Keratinocyte (primary cell): ENCODE results near the gene PRRC2C. TPM values are rescaled to one million over a fixed set of nuclear protein-coding genes. Genes with fewer than 3 reads are reported as not detected.

Experiments
- DNase-seq: peaks from one replicate; pipeline ENCODE4 v3.0.0-alpha.2; 2011; ENCODE audit warnings: low read depth, missing footprints, low spot score
- FAIRE-seq: peaks from 2 replicates; lab custom pipeline; 2011; peaks lifted over from hg19 to GRCh38; lab: Jason Lieb, UNC
- H2AFZ ChIP-seq: 2 replicates; pipeline ENCODE4 v1.6.0; 2012; ENCODE audit warnings: low read length, control low read depth, inconsistent platforms; ENCODE audit not compliant: control insufficient read depth
- H3K27ac ChIP-seq: 2 replicates; pipeline ENCODE4 v1.5.1; 2011; ENCODE audit warnings: low read length; ENCODE audit not compliant: control insufficient read depth, insufficient read depth
- H3K27me3 ChIP-seq: 3 replicates; pipeline ENCODE4 v1.6.0; 2011; ENCODE audit warnings: low read length; ENCODE audit not compliant: control insufficient read depth, insufficient read depth; ENCODE audit errors: extremely low read depth
- H3K36me3 ChIP-seq, 2 experiments: 2 replicates in 1 of 2; 3 replicates in 1 of 2; pipeline ENCODE4 v1.5.1; 2011; ENCODE audit warnings: low read length in 2 of 2, mild to moderate bottlenecking in 1 of 2; ENCODE audit not compliant: control insufficient read depth in 2 of 2, insufficient read depth in 2 of 2; ENCODE audit errors: extremely low read depth in 1 of 2
- H3K4me1 ChIP-seq: 3 replicates; pipeline ENCODE4 v1.5.1; 2011; ENCODE audit warnings: low read length; ENCODE audit not compliant: control insufficient read depth, insufficient read depth; ENCODE audit errors: extremely low read depth
- H3K4me2 ChIP-seq: 3 replicates; pipeline ENCODE4 v1.6.0; 2011; ENCODE audit warnings: low read depth, low read length; ENCODE audit not compliant: control insufficient read depth, insufficient read depth; ENCODE audit errors: extremely low read depth
- H3K4me3 ChIP-seq, 3 experiments: fragments of 200-600 bp in 1 of 3; sonication (generic) in 1 of 3; 2 replicates in 2 of 3; 3 replicates in 1 of 3; pipeline ENCODE4 v1.5.1; 2011 to 2016; ENCODE audit warnings: low read length in 3 of 3, mild to moderate bottlenecking in 3 of 3, control low read depth in 2 of 3, inconsistent platforms in 1 of 3, low read depth in 1 of 3, mixed read lengths in 1 of 3, mixed run types in 1 of 3, moderate library complexity in 1 of 3; ENCODE audit not compliant: control insufficient read depth in 2 of 3, insufficient read depth in 2 of 3; ENCODE audit errors: extremely low read depth in 1 of 3
- H3K79me2 ChIP-seq: 2 replicates; pipeline ENCODE4 v1.6.0; 2012; ENCODE audit warnings: low read length; ENCODE audit not compliant: control insufficient read depth, insufficient read depth
- H3K9ac ChIP-seq: 3 replicates; pipeline ENCODE4 v1.6.0; 2011; ENCODE audit warnings: low read length; ENCODE audit not compliant: control insufficient read depth, insufficient read depth; ENCODE audit errors: extremely low read depth
- H3K9me1 ChIP-seq: 3 replicates; pipeline ENCODE4 v1.6.0; 2011; ENCODE audit warnings: low read length; ENCODE audit not compliant: control insufficient read depth, insufficient read depth; ENCODE audit errors: extremely low read depth
- H3K9me3 ChIP-seq: 2 replicates; pipeline ENCODE4 v1.5.1; 2012; ENCODE audit warnings: low read depth, low read length; ENCODE audit not compliant: control insufficient read depth
- H4K20me1 ChIP-seq: 3 replicates; pipeline ENCODE4 v1.6.0; 2011; ENCODE audit warnings: low read length; ENCODE audit not compliant: control insufficient read depth, insufficient read depth; ENCODE audit errors: extremely low read depth
- EZH2 ChIP-seq: IDR thresholded peaks from one replicate; pipeline ENCODE4 v1.6.1; 2012; ENCODE audit warnings: inconsistent platforms, mild to moderate bottlenecking, low read length, moderate library complexity
- dilution Hi-C: fragments of 300-500 bp; cut with MboI; formaldehyde crosslinking; loops from one replicate; pipeline ENCODE4 v1.7.0; 2020; ENCODE audit warnings: low sequenced_read_pairs; ENCODE audit not compliant: extremely low pct_ligation_motif_present
- polyA plus RNA-seq, 5 experiments: library from polyadenylated mRNA; depleted of rRNA in 3 of 5; stranded (reverse) in 3 of 5; stranded (forward) in 1 of 5; unstranded in 1 of 5; fragments of >200 nt; gene quantifications; 1 replicate in 1 of 5; 2 replicates in 3 of 5; 3 replicates in 1 of 5; pipeline versions ENCODE4 v1.2.1 to v1.2.3, GENCODE V29; 2011 to 2012; ENCODE audit warnings: missing spikeins in 2 of 5, low read depth in 1 of 5, low replicate concordance in 1 of 5
- TF ChIP-seq, protein P1 (sequence below), 3 experiments: IDR thresholded peaks in 1 of 3; conservative IDR thresholded peaks in 1 of 3; optimal IDR thresholded peaks in 1 of 3; 2 replicates in 2 of 3; 3 replicates in 1 of 3; pipeline versions ENCODE3 to v1.5.1; 2011; ENCODE audit warnings: low read length in 3 of 3, mild to moderate bottlenecking in 3 of 3, moderate library complexity in 2 of 3, control low read depth in 1 of 3, inconsistent platforms in 1 of 3; ENCODE audit not compliant: insufficient read depth in 2 of 3; ENCODE audit errors: extremely low read depth in 1 of 3

Gene PRRC2C
- polyA plus RNA-seq, 1 donor (not counting 4 experiments of a cell fraction or from before 2014, with no cell fraction given): 88.6 TPM

- Histone ChIP-seq H4K20me1 (peaks cover 59% of the 10 kb centered on the region), H3K4me3 (no peak overlapping the region), H3K4me1 (no peaks in the 10 kb centered on the region), H3K9ac (no peak overlapping the region), H3K27me3 (no peaks in the 10 kb centered on the region), H3K79me2 (peaks cover 100% of the 10 kb centered on the region), H3K27ac (no peak overlapping the region), H3K36me3 (peaks cover 3% of the 10 kb centered on the region in 2 experiments), H2AFZ (no peak overlapping the region), H3K4me2 (no peak overlapping the region), H3K9me3 (no peaks in the 10 kb centered on the region), H3K9me1 (peaks cover 6% of the 10 kb centered on the region)
- dilution Hi-C loops: no loop called here
- FAIRE-seq (no peak), DNase-seq (no peak)
- no peak for TF ChIP-seq EZH2
- TF ChIP-seq, protein P1, sequence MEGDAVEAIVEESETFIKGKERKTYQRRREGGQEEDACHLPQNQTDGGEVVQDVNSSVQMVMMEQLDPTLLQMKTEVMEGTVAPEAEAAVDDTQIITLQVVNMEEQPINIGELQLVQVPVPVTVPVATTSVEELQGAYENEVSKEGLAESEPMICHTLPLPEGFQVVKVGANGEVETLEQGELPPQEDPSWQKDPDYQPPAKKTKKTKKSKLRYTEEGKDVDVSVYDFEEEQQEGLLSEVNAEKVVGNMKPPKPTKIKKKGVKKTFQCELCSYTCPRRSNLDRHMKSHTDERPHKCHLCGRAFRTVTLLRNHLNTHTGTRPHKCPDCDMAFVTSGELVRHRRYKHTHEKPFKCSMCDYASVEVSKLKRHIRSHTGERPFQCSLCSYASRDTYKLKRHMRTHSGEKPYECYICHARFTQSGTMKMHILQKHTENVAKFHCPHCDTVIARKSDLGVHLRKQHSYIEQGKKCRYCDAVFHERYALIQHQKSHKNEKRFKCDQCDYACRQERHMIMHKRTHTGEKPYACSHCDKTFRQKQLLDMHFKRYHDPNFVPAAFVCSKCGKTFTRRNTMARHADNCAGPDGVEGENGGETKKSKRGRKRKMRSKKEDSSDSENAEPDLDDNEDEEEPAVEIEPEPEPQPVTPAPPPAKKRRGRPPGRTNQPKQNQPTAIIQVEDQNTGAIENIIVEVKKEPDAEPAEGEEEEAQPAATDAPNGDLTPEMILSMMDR (optimal IDR thresholded peaks at IDR 0.05 in 1 of 3, IDR thresholded peaks at IDR 0.05 in 1 of 3, conservative IDR thresholded peaks at IDR 0.05 in 1 of 3; ENCODE audit: extremely low read depth in 1 of 3, insufficient read depth in 2 of 3, low read length in 3 of 3): no peak
Measured at GRCh38 chr1:171500304-171500703, 15.0 kb downstream of the PRRC2C start.

DNA sequence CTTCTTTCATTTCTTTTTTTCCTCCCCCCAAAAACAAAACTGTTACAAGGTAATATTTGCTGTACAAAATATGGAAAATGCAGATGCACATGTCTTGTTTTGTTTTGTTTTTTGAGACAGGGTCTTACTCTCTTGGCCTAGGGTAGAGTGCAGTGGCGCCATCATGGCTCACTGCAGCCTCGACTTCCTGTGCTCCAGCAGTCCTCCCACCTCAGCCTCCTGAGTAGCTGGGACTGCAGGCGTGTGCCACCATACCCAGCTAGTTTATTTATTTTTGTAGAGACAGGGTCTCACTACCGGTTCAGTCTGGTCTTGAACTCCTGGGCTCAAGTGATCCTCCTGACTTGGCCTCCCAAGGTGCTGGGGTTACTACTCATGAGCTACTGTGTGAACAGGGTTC, 15.5 kb downstream of the PRRC2C start:
- dilution Hi-C loops: no loop called here
- no peak for DNase-seq
- TF ChIP-seq, protein P1 (optimal IDR thresholded peaks at IDR 0.05 in 1 of 3, IDR thresholded peaks at IDR 0.05 in 1 of 3, conservative IDR thresholded peaks at IDR 0.05 in 1 of 3; ENCODE audit: extremely low read depth in 1 of 3, insufficient read depth in 2 of 3, low read length in 3 of 3): no peak
- no peak for TF ChIP-seq EZH2
- no peaks in the 10 kb centered on the region for H3K27me3 ChIP-seq
- H3K9me1 ChIP-seq: peaks cover 6% of the 10 kb centered on the region
- H3K79me2 ChIP-seq: peaks cover 100% of the 10 kb centered on the region
- no peak overlapping the region for H3K9ac ChIP-seq
- peaks cover 3% of the 10 kb centered on the region in 2 experiments for H3K36me3 ChIP-seq
- H3K4me1 ChIP-seq: no peaks in the 10 kb centered on the region
- no peak overlapping the region for H3K4me3 ChIP-seq
- no peak for FAIRE-seq
- H3K4me2 ChIP-seq: no peak overlapping the region
- H3K9me3 ChIP-seq: no peaks in the 10 kb centered on the region
- H4K20me1 ChIP-seq: peaks cover 62% of the 10 kb centered on the region
- H2AFZ ChIP-seq: no peak overlapping the region
- no peak overlapping the region for H3K27ac ChIP-seq
